ENCODE data around the gene NKAIN1.
"Not testable (repeated sequence)": the region's sequence is repeated elsewhere in the genome, so short reads cannot be mapped to it uniquely, and the experiment has no call there.

The NKAIN1 gene

DNA sequence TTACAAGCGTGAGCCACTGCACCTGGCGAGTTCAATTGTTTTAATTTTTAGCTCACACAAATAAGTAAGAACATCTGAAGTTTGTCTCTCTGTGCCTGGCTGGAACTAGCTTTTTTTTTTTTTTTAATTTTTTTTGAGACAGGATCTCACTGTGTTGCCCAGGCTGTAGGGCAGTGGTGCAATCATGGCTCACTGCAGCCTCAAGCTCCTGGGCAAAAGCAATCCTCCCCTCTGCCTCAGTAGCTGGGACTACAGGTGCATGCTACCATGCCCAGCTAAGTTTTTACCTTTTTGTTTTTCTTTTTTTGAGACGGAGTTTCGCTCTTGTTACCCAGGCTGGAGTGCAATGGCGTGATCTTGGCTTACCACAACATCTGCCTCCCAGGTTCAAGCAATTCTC lies 7.9 kb downstream of the NKAIN1 start:
- no peak for DNase-seq

DNA sequence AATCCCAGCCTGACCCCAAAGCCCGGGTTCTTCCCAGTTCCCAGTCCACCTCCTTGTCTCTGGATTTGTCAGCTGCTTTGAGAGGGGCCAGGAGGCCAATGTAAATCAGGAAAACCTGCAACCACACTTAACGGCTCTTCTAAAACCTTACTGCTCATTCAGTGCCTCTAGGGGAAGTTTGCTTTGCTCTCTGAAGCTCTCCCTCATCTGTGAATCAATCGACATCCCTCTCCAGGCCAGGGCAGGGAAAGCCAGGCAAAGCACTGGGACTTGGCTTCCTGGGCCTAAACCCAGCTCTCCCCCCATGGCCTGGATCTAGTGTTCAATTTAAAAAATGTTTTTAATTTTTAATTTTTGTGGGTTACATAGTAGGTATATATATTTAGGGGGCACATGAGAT lies 9.3 kb downstream of the NKAIN1 start:
- no peak for DNase-seq

DNA sequence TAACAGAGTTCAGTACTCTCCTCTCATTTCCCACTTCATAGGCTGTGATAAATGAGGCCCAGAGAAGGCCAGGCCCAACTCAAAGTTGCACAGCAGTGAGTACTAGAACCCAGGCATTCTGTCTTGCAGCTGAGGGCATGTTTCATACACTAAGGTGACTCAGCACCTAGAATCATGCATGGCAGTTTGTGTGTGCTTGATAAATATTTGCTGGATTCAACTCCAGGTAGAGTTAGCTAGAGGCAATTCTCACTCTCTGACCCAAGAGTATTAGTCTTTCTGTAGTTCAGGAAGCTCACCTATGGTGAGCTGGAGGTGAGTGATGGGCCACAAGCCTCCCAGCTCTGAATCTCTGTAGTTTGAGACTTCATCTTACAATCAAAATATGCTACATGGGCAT lies 10.7 kb downstream of the NKAIN1 start:
- no peak for DNase-seq

DNA sequence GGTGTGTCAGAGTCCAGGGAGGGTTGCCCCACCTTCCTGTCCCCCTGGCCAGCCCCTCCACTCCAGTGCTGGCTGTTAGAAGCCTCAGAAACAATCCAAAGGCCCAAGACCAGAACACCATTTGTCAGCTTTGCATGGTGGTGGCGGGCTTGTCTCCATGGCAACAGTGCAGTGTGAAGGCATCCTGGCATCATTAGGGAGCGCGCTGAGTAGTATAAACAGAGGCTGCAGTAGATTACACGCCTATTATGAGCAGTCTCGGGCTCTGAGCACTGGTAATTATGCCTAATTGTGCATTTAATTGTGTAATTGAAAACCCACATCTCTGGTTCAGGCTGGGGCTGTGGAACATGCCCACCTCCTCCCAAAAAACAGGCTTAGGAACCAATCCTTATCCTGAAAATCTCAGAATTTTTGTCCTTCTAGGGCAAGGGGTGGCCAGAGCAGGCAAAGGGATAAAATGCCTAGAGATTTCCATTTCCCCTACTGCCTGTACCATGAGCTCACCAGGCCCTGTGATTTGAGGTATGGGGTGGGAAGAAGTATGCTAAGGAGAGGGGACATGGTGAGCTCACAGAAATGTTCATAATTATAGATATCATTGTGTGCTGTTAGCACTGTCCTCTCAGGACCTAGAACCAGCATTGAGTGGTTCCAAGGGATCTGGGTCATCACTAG lies 11.7 kb downstream of the NKAIN1 start:
- no peak for DNase-seq

DNA sequence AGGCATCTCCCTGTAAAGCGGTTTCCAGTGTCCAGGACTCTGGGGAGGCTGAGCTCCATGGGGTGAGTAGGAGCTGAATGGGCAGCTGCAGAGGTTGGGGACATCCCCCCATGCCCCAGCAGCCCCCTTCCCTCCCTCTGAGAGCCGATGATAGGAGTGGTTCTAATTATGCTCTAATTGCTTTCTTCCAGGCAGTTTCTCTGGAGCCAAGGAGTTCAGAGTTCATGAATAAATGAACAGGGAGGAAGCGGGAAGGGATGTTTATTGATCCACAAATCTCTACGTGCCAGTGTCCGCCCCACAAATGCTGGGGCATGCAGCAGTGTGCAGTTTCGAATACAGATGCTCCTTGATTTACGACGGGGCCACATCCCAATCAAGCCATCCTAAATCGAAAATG lies 15.6 kb downstream of the NKAIN1 start:
- DNase-seq, result no peak

DNA sequence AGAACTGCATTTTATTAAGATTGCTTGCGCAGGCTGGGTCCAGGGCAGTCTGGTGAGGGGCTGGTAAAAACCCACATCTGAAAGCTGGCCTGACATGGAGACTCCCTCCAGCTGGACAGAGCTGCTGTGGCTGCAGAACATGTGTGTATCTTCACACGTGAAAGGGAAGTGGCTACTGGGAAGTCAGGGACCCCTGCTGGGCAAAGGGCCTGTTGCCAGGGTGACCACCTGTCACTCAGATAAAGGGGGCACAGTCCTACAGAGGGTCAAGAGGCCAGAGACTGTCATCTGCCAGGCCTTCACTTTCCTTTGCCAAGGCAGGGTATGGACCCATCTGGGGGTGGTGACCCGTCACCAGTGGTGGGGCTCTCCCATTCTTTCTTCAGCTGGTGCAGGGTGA lies 17.5 kb downstream of the NKAIN1 start:
- DNase-seq, result no peak

DNA sequence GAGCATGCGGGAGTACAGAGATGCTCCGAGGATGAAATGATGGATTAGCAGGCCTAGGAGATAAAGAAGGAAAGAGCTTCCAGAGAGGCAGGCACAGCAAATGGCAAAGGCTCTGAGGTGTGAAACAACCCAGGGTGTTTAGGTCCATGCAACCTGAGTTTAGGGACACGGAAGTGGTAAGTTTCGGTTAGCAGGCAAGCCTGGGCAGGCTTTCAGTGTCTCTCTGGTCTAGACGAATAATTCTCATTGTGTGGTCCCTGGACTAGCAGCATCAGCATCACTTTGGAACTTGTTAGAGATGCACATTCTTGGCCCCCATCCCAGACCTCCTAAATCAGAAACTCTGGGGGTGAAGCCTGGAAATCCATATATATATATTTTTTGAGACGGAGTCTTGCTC lies 18.6 kb downstream of the NKAIN1 start:
- DNase-seq, result no peak

DNA sequence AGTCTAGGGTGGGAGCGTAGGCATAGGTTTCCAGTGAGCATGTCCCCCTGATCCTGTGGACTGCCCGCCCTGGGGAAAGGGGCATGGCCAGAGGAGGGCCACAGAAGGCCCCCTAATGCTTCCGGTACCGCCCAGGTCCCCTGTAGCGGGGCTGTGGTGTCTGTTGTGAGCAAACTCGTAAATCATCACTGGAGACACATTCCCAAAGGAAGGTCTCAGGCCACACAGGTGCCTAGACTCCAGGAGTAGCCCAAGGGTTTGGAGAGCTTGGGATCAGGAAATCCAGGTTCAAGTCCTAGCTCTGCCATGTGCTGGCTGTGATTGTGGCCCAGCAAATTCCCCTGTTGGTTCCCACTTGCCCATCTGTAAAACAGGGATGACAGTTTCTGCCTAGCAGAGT lies 20.2 kb downstream of the NKAIN1 start:
- no peak for DNase-seq

DNA sequence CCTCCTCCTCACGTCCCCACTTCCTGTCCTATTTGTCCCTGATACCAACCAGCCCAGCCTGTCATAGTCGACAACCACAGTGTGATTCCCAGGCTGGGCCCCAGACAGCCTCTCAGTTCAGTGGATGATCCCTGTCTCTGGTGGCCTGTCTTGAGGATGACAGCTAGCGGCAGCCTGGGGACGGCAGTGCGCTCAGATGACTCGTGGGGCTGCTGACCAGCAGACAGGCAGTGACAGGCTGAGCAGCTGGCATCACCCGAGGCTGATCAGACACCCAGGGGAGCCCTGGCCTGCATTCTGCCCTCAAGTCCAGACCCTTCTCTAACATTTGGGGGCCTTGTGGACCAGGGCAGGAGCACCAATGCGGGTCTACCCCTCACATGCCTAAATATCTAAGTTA lies 21.0 kb downstream of the NKAIN1 start:
- DNase-seq, result no peak

DNA sequence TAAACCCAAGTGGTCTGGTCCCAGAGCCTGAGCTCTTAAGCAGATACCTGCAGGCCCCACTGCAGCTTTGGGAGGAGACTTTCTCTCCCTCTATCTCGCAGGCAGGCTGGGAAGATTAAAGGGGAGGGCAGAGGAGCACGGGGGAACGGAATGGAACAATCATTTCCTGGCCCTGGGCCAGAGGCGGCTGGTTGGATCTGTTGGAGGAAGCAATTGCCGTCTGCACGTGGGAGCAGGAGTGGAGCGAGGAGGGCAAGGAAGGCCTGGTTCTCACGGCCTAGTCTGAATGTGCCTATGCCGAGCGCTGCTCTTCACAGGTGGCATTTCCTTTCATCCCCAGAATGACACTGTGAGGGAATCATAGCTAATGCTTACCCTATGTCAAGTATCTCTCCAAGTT lies 23.7 kb downstream of the NKAIN1 start:
- no peak for DNase-seq

DNA sequence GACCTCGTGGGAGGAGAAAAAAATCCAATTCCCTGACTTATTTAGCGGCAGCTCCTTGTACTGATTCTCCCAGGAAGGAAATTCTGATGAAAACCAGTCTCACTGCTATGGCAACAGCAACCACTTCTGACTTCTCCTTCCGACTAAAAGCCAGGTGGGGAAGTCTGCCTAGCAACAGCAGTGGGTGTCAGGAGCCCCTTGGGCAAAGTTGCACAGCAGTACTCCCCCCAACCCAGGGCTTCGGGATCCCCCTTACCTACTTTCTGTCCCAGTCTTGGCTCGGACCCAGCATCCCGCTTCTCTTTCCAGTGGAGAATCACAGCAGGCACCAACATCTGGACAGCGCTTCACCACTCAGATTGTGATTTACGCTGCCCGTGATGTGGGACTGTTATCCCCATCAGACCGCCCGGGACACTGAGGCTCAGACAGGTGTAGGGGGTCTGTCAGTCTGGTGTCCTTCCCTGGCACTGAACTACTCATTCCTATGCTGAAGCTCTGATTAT lies 24.6 kb downstream of the NKAIN1 start:
- no peak for DNase-seq

DNA sequence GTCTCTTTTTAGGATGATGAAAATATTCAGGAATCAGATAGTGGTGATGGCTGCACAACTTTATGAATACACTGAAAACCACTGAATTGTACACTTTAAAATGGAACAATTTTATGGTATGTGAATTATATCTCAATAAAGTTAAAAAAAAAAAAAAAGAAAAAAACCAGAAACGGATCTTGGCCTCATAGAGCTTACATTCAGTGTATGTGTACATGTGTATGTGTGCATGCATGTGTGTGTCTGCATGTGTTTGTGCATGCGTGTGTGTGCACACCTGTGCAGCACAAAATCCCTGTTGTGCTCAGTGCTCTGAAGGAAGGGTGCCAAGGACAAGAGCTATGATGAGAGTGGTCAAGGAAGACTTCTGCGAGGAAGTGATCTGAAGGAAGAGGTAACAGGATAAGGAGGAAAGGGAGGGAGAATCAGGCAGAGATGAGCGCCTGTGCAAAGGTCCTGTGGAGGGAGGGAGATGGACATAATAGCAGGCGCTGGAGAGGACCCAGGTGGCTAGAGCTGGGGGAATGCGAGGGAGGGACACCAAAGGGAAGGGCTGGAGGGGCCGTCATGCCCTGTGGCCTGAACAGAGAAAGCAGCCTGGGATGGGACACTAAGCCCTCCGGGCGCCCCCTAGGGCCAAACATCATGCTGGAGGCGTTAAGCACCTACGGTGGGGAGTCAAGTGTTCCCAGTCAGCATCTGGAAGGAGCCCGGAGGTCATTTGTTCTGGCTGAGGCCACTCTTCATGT lies 25.2 kb downstream of the NKAIN1 start:
- no peak for DNase-seq

DNA sequence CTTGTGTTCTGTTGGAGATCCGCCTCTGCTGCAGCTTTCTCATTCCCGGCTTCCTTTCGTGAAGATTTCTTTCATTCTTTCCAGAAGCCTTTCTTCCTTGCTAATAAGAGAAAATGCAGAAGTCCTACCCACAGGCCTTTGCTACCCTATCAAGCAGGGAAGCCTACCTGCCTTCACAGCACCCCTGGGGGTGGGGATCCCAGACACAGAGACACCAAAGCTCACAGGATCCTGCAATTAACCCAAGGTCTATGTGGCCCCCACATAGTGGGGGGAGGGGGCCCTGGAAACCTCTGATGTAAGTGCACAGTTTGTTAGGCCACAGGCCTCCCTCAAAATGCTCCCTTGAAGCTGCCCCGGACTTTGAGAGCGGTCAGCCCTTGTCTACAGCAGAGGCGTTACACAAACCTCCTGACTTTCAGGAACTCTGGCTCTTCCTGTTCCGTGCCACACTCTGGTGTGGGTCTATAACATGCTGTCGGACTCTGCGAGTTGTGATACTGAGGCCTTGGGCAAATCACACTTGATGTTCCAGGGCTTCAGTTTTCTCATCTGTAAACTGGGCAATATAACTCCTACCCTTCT lies 31.2 kb downstream of the NKAIN1 start:
- DNase-seq, result no peak

DNA sequence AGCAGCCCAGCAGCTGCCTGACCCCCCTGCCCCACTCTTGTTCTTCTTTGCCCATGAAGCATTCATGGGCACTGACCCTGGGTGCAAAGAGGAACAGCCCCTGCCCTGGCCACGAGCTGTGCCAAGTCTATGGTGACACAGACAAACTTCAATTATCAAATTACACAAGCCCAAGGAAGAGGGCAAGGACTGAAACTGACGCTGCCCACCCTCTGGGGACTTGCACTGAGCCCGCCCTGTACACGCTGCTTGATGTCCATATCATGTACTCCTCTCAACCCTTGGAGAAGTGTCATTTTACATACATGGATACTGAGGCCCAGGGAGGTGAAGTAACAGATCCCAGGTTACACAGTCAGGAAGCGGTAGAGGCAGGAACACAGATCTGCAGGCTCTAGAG lies 32.1 kb downstream of the NKAIN1 start:
- DNase-seq, result no peak

DNA sequence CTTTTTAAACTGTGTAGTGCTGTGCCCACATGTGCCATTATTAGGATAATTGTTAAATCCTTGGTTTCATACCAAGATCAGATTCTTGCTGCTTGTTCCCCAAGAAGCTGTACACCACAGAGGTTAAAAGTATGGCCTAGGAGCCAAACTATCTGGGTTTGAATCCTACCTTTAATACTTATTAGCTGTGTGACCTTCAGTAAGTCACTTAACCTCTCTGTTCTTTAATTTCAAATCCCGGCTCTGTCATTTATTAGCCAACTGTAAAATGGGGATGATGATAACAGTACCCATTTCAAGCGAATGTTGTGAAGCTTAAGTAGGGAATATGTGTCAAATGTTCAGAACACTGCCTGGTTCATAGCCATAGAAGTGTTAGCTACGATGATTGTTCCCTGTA lies 32.6 kb downstream of the NKAIN1 start:
- DNase-seq, result no peak

DNA sequence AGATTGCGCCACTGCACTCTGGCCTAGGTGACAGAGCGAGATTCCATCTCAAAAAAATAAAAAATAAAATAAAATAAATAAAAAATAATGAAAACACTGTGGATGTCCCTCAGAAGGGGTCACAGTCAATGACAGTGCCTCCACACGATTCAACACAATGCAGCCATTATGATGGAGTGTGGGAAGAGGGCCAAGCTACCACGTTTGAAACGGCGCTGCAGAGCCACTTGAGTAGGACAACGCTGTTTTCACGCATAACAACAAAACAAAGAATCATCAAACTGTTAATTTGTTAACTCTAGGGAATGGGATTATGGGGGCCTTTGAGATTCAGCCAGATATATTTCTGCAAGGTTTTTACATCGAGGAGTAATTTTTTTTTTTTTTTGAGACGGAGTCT lies 36.5 kb downstream of the NKAIN1 start:
- no peak for DNase-seq

DNA sequence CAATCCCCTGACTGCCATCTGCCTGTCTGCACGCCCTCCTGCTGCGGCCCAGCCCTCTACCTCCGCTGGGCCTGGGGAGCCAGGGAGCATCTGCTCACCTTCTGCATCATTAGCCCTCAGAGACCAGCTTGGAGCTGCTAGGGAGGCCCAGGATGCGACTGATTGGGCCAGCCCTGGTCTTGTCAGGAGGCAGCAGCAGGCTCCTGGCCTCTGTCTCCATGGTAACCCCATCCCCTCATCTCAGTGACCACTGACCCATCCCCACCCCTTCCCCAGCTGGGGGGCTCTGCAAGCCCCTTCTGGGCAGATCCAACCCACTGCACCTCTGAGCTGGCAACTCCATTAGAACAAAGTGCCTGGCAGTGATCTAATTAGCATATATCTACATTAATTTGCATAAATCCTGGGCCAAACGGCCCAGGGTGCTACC lies 37.7 kb downstream of the NKAIN1 start:
- no peak for DNase-seq

DNA sequence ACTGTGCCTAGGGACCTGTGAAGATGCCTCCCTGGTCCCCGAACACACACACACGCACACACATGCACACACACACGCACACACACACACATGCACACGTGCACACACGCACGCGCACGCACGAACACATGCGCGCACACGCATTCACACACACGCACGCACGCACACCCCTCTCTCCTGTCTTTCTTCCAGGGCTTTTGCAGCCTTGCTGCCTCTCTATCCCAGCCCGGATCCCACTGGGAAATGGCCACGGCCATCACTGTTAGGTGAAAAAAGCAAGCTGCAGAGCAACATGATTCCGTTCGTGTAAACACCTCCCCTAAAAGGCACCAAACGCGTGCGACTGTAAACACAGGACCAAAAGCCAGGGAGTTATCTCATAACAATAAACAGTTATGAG lies 39.7 kb downstream of the NKAIN1 start:
- DNase-seq, result no peak

DNA sequence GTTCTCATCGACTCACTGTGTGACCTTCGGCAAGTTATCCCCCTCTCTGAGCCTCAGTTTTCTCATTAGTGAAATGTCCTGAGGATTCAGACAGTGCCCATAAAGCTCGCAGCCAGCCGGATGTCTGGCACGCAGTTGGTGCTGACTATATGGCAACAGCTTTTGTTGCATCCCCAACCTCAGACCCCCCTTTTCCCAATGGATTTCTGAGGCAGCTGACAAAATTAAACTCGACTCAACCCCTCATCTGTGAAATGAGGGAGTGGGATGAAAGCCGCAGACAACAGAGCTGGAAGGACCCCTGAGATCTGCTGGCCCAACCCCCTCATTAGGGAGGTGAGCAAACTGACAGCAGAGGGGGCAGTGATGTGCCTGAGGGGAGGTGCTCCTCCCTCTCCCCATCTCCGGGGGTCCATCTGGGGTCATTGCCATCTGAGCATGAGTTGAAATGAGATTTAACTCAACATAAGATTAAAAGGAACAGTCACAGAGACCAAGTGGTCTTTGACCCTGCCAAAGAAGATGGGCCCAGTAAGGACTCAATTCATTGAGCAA lies 40.4 kb downstream of the NKAIN1 start:
- no peak for DNase-seq

DNA sequence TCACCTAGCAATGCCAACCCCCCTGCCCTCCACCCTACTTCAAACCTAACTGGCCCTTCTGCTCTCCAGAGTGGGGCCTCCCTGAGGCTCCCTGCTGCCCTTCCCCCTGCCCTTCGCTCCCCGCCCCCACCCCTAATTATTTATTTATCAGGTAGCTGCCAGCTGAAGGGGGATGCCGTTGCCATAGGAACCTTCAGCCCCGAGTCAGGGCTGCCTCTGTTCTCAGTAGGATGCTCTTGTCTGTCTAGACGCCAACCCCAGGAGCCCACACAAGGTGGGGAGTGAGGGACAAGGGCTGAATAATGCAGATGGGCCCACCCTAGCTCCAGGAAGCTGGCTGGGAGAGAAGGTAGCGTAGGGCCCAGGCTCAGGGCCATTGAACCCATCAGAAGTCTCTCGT lies 41.1 kb downstream of the NKAIN1 start:
- no peak for DNase-seq

DNA sequence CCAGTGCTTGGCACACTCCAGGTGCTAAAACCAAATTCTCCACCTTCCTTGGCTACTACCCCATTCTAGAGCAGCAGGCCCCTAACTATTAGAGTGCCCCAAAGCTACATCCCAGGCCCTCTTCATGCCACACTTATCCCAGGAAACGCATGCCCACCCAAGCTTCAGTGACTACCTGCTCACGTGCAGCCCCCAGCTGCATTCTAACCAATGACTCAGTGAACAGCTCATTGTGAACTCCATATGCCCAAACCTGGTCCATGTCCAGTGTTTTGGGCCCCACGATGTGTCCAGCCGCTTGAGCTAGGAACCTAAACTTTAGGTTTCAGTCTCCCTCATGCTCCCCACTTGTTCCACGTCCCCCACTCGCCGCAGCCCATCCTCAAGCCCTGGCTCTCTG lies 41.5 kb downstream of the NKAIN1 start:
- DNase-seq, result no peak

DNA sequence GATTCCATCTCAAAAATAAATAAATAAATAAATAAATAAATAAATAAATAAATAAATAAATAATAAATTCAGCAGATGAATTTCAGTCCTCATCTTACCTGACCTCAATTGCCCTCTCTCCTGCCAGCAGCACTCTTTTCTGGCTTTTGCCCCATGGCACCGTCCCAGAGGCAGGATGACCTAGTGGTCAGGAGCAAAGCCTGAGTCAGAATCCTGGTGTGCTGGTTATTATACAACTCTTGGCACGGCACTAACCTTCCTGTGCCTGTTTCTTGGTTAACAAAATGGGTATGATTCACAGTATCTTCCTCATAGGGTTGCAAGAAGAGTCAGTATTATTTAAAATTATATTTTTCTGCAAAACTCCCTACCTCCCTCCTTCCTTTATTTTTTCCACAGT lies 43.0 kb downstream of the NKAIN1 start:
- DNase-seq, result no peak

DNA sequence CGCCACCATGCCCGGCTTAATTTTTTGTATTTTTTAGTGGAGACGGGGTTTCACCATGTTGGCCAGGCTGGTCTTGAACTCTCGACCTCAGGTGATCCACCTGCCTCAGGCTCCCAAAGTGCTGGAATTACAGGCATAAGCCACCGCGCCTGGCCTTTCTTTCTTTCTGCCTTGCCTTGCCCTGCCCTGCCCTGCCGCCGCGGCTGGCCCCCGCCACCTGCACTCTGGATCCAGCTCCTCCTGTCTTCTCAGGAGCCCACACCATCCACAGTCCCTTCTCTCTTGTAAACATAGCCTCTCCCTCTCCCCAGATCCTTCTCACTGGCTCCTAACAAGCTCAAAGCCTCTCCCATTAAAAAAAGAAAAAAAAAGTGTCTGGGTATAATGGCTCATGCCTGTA lies 44.4 kb downstream of the NKAIN1 start:
- not testable (repeated sequence) for DNase-seq

DNA sequence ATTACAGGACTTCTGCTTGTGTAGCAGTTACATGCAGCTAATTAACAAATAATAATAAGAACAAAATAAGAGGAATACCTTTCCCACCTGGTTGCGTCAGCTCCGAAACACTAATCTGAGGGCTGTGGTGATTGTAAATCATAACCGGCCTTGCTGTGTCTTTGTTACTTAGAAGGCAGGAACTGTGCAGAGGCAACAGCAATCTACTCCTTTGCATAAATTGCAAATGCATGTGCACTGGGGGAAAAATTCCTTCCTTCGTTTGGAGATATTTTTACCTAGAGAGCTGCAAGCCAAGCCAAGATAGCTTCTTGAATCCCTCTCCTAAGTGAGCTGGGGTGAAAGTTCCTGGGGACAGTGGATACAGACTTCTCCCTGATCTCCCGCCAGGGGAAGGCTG lies 46.0 kb downstream of the NKAIN1 start:
- DNase-seq, result no peak
